ENCODE data around the gene TSKS. TPM values are rescaled to one million over a fixed set of nuclear protein-coding genes. Genes with fewer than 3 reads are reported as not detected.

TSKS gene
- total and polyA plus RNA-seq, 2 of the 13 experiments (the other 11 are each of a cell fraction or from before 2014, with no cell fraction given) = 0.03 TPM; not detected in 1

GRCh38 chr19:49766007-49766929 is 3.2 kb upstream of the TSKS start (continued):
- TF ChIP-seq GABPB1 (CRISPR knock-in tag; IDR thresholded peaks at IDR 0.05) (peak; percentile 94; the same call in 1 of the 2 replicates), AGO1 (IDR thresholded peaks at IDR 0.05; ENCODE audit: low read depth, low read length, poor library complexity, severe bottlenecking) (no peak), POLR2G (IDR thresholded peaks at IDR 0.05; ENCODE audit: low read depth, low read length) (peak; percentile 84), ZNF710 (CRISPR knock-in tag; IDR thresholded peaks at IDR 0.05; ENCODE audit: borderline replicate concordance) (0 out of 2 replicates have a peak, but pooled peaks have one; percentile 13), ZNF333 (CRISPR knock-in tag; IDR thresholded peaks at IDR 0.05; ENCODE audit: borderline replicate concordance) (0 out of 2 replicates have a peak, but pooled peaks have one; percentile 40), DRAP1 (CRISPR knock-in tag; IDR thresholded peaks at IDR 0.05) (peak; percentile 78), MEIS2 (CRISPR knock-in tag; IDR thresholded peaks at IDR 0.05) (no peak), TFAP4 (IDR thresholded peaks at IDR 0.05; ENCODE audit: borderline replicate concordance, low read depth) (no peak), SALL1 (CRISPR knock-in tag; IDR thresholded peaks at IDR 0.05) (peak; percentile 45), MXD4 (CRISPR knock-in tag; IDR thresholded peaks at IDR 0.05) (peak; percentile 61; the same call in 1 of the 2 replicates)
- TF ChIP-seq, protein P1, sequence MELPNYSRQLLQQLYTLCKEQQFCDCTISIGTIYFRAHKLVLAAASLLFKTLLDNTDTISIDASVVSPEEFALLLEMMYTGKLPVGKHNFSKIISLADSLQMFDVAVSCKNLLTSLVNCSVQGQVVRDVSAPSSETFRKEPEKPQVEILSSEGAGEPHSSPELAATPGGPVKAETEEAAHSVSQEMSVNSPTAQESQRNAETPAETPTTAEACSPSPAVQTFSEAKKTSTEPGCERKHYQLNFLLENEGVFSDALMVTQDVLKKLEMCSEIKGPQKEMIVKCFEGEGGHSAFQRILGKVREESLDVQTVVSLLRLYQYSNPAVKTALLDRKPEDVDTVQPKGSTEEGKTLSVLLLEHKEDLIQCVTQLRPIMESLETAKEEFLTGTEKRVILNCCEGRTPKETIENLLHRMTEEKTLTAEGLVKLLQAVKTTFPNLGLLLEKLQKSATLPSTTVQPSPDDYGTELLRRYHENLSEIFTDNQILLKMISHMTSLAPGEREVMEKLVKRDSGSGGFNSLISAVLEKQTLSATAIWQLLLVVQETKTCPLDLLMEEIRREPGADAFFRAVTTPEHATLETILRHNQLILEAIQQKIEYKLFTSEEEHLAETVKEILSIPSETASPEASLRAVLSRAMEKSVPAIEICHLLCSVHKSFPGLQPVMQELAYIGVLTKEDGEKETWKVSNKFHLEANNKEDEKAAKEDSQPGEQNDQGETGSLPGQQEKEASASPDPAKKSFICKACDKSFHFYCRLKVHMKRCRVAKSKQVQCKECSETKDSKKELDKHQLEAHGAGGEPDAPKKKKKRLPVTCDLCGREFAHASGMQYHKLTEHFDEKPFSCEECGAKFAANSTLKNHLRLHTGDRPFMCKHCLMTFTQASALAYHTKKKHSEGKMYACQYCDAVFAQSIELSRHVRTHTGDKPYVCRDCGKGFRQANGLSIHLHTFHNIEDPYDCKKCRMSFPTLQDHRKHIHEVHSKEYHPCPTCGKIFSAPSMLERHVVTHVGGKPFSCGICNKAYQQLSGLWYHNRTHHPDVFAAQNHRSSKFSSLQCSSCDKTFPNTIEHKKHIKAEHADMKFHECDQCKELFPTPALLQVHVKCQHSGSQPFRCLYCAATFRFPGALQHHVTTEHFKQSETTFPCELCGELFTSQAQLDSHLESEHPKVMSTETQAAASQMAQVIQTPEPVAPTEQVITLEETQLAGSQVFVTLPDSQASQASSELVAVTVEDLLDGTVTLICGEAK (IDR thresholded peaks at IDR 0.05) = peak; percentile 26; the same call in 1 of the 2 replicates
- TF ChIP-seq, protein P1 (CRISPR knock-in tag; IDR thresholded peaks at IDR 0.05) = peak; percentile 26; the same call in 1 of the 2 replicates
- TF ChIP-seq, protein P2, sequence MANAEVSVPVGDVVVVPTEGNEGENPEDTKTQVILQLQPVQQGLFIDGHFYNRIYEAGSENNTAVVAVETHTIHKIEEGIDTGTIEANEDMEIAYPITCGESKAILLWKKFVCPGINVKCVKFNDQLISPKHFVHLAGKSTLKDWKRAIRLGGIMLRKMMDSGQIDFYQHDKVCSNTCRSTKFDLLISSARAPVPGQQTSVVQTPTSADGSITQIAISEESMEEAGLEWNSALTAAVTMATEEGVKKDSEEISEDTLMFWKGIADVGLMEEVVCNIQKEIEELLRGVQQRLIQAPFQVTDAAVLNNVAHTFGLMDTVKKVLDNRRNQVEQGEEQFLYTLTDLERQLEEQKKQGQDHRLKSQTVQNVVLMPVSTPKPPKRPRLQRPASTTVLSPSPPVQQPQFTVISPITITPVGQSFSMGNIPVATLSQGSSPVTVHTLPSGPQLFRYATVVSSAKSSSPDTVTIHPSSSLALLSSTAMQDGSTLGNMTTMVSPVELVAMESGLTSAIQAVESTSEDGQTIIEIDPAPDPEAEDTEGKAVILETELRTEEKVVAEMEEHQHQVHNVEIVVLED (CRISPR knock-in tag; IDR thresholded peaks at IDR 0.05; ENCODE audit: borderline replicate concordance) = peak; percentile 45; the same call in 1 of the 2 replicates
